Right lobe of liver (tissue), 4 donors: ENCODE results near the gene RNF11.

ENCODE experiments used
- POLR2A ChIP-seq: fragments of 450-650 bp; IDR thresholded peaks from one replicate; pipeline ENCODE4 v1.6.1; 2017; ENCODE audit warnings: antibody characterized with exemption, mild to moderate bottlenecking
- TF ChIP-seq, protein P1 (sequence below), 4 donors: fragments of 200-600 bp in 3 of 4; fragments of 450-650 bp in 1 of 4; IDR thresholded peaks; one replicate each; pipeline versions ENCODE4 v1.5.1 to v1.8.0; 2016 to 2022; ENCODE audit warnings: antibody characterized with exemption in 4 of 4, mild to moderate bottlenecking in 2 of 4
- donor health status: DM: no; HTN: no; CAD: no.
- donor health status: DM: no; HTN: no; CAD: no.
- donor health status: DM: no; HTN: yes; CAD: no.

DNA sequence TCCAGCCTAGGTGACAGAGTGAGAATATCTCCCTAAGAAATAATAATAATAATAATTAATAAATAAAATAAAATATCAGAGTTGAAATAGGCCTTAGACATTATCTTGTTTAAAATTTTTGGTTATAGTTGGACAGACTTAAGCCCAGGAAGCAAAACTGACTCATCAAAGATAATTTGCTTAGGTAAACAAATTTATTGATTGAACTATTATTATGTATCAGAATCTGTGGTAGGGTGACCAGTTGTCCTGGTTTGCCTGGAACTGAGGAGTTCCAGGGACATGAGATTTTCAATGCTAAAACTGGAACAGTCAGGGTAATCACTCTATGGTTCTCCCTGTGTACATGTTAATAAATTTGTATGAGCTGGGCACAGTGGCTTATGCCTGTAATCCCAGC, 47.8 kb upstream of the RNF11 start:
- TF ChIP-seq, protein P1, sequence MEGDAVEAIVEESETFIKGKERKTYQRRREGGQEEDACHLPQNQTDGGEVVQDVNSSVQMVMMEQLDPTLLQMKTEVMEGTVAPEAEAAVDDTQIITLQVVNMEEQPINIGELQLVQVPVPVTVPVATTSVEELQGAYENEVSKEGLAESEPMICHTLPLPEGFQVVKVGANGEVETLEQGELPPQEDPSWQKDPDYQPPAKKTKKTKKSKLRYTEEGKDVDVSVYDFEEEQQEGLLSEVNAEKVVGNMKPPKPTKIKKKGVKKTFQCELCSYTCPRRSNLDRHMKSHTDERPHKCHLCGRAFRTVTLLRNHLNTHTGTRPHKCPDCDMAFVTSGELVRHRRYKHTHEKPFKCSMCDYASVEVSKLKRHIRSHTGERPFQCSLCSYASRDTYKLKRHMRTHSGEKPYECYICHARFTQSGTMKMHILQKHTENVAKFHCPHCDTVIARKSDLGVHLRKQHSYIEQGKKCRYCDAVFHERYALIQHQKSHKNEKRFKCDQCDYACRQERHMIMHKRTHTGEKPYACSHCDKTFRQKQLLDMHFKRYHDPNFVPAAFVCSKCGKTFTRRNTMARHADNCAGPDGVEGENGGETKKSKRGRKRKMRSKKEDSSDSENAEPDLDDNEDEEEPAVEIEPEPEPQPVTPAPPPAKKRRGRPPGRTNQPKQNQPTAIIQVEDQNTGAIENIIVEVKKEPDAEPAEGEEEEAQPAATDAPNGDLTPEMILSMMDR (IDR thresholded peaks at IDR 0.05) = no peak
- TF ChIP-seq POLR2A = no peak
